Suprapubic skin (tissue), 3 donors: ENCODE results near the gene DBI.

Experiments used
- EP300 ChIP-seq: sonication (generic); formaldehyde crosslinking; IDR thresholded peaks from one replicate; pipeline ENCODE4 v1.6.1; 2017; ENCODE audit warnings: antibody characterized with exemption
- TF ChIP-seq, protein P1 (sequence below), 2 donors: fragments of 200-600 bp in 1 of 2; fragments of 450-650 bp in 1 of 2; sonication (generic) in 1 of 2; IDR thresholded peaks; one replicate each; pipeline ENCODE4 v1.5.1; 2016 to 2019; ENCODE audit warnings: antibody characterized with exemption in 2 of 2, mild to moderate bottlenecking in 1 of 2, moderate library complexity in 1 of 2

DNA sequence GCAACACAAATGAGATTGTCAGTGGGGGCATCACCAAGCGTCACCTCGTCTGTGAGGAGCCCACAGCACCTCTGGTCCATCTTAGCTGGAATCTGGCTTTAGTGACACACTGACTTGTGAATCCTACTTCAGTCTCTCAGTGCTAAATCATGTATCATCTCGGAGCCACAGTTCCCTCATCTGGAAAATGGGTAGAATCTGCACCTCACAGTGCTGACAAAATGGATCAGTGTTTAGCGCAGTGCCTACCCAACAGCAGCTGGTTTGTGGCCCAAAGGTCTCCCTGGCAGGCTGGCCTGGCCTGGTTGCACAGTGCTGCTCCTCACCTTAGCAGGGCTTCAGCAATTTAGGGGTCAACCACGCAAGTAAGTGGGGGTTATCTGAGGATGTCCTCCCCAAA is 10.0 kb downstream of the DBI start:
- TF ChIP-seq, protein P1, sequence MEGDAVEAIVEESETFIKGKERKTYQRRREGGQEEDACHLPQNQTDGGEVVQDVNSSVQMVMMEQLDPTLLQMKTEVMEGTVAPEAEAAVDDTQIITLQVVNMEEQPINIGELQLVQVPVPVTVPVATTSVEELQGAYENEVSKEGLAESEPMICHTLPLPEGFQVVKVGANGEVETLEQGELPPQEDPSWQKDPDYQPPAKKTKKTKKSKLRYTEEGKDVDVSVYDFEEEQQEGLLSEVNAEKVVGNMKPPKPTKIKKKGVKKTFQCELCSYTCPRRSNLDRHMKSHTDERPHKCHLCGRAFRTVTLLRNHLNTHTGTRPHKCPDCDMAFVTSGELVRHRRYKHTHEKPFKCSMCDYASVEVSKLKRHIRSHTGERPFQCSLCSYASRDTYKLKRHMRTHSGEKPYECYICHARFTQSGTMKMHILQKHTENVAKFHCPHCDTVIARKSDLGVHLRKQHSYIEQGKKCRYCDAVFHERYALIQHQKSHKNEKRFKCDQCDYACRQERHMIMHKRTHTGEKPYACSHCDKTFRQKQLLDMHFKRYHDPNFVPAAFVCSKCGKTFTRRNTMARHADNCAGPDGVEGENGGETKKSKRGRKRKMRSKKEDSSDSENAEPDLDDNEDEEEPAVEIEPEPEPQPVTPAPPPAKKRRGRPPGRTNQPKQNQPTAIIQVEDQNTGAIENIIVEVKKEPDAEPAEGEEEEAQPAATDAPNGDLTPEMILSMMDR (IDR thresholded peaks at IDR 0.05), result no peak
- no peak for TF ChIP-seq EP300
